Transverse colon (tissue), 4 donors: ENCODE data around the gene CACNA2D4. TPM values are rescaled to one million over a fixed set of nuclear protein-coding genes. Genes with fewer than 3 reads are reported as not detected.

Experiments used
- DNase-seq: peaks from one replicate; pipeline ENCODE4 v3.0.0-alpha.2; 2019
- H3K27ac ChIP-seq, 4 donors: fragments of 200-600 bp; sonication (generic); 2 replicates each; pipeline ENCODE4 v1.5.1; 2016 to 2018; ENCODE audit warnings: inconsistent platforms in 4 of 4
- H3K27me3 ChIP-seq: fragments of 200-600 bp; sonication (generic); 2 replicates; pipeline ENCODE4 v1.5.1; 2017; ENCODE audit warnings: inconsistent platforms
- H3K36me3 ChIP-seq, 4 donors: fragments of 200-600 bp; sonication (generic); 2 replicates each; pipeline ENCODE4 v1.5.1; 2017 to 2019; ENCODE audit warnings: inconsistent platforms in 4 of 4
- H3K4me1 ChIP-seq, 4 donors: fragments of 200-600 bp; sonication (generic); 2 replicates each; pipeline ENCODE4 v1.5.1; 2017 to 2020; ENCODE audit warnings: inconsistent platforms in 4 of 4
- H3K4me3 ChIP-seq, 4 donors: fragments of 200-600 bp; sonication (generic); 1 replicate in 1 of 4; 2 replicates in 3 of 4; pipeline versions ENCODE4 v1.5.1 to v1.6.1; 2017 to 2019; ENCODE audit warnings: inconsistent platforms in 4 of 4
- H3K9me3 ChIP-seq, 2 donors: fragments of 200-600 bp; sonication (generic); 2 replicates each; pipeline ENCODE4 v1.5.1; 2017 to 2019; ENCODE audit warnings: inconsistent platforms in 2 of 2
- CTCF ChIP-seq, 5 experiments: fragments of 200-600 bp in 3 of 5; fragments of 450-650 bp in 2 of 5; sonication (generic) in 3 of 5; IDR thresholded peaks; 1 replicate in 2 of 5; 2 replicates in 3 of 5; pipeline ENCODE4 v1.5.1; 2016 to 2017; ENCODE audit warnings: antibody characterized with exemption in 5 of 5, inconsistent platforms in 3 of 5, mild to moderate bottlenecking in 2 of 5, moderate library complexity in 1 of 5
- EP300 ChIP-seq: sonication (generic); formaldehyde crosslinking; IDR thresholded peaks from one replicate; pipeline ENCODE4 v1.6.1; 2017; ENCODE audit warnings: antibody characterized with exemption, low read depth
- POLR2A ChIP-seq: fragments of 450-650 bp; IDR thresholded peaks from one replicate; pipeline ENCODE4 v1.6.1; 2016; ENCODE audit warnings: antibody characterized with exemption, mild to moderate bottlenecking, moderate library complexity
- POLR2AphosphoS5 ChIP-seq, 3 donors: sonication (generic); formaldehyde crosslinking; IDR thresholded peaks; one replicate each; pipeline ENCODE4 v1.6.1; 2016; ENCODE audit warnings: antibody characterized with exemption in 3 of 3
- WGBS, 2 donors: methylation state at CpG; one replicate each; pipeline ENCODE4 v1.1.5; 2018; ENCODE audit warnings: low coverage in 1 of 2; 5-methylcytosine and 5-hydroxymethylcytosine counted together
- in situ Hi-C, 4 donors: fragments of 200-750 bp; cut with MboI; loops; one replicate each; pipeline versions ENCODE4 v1.15.0 to v1.15.1; 2017; ENCODE audit warnings: low sequenced_read_pairs in 3 of 4, low pct_ligation_motif_present in 1 of 4, low pct_unique_long_range_greater_than_20kb in 1 of 4
- intact Hi-C: fragments of 100-400 bp; cut with DNase I; formaldehyde crosslinking; loops from one replicate; pipeline ENCODE4 v1.15.1; 2023; ENCODE audit warnings: low total_unique reads
- total RNA-seq, 4 donors: library from RNA; depleted of rRNA; stranded (reverse); fragments of >200 nt; gene quantifications; one replicate each; pipeline ENCODE4 v1.1.0, GENCODE V29; 2016

CACNA2D4 gene
- total RNA-seq, 4 donors from 2014 or later = 6.5 to 22.8 (median 7.2) TPM; not detected in 1

- Histone ChIP-seq H3K9me3 (no peaks in the 10 kb centered on the region), H3K27me3 (peaks cover 3% of the 10 kb centered on the region), H3K36me3 (no peaks in the 10 kb centered on the region), H3K4me1 (no peaks in the 10 kb centered on the region), H3K27ac (no peak overlapping the region), H3K4me3 (no peak overlapping the region)
- no peak for TF ChIP-seq EP300
- no peak for TF ChIP-seq POLR2A
- TF ChIP-seq POLR2AphosphoS5 (IDR thresholded peaks at IDR 0.05) = no peak
- no peak for TF ChIP-seq CTCF (IDR thresholded peaks at IDR 0.05)
- in situ Hi-C loops (no loop called here), intact Hi-C loops (no loop called here)
- WGBS, 2 donors = 61 to 72% methylated on average over 6 to 7 of the region's 7 CpGs
- no peak for DNase-seq
These were observed 58.8 kb downstream of the CACNA2D4 start for GRCh38 chr12:1859643-1860042.

GRCh38 chr12:1858456-1858855, 60.0 kb downstream of the CACNA2D4 start:
- Histone ChIP-seq H3K27ac (no peak overlapping the region), H3K4me3 (no peak overlapping the region), H3K36me3 (no peaks in the 10 kb centered on the region), H3K4me1 (no peaks in the 10 kb centered on the region), H3K9me3 (no peaks in the 10 kb centered on the region), H3K27me3 (peaks cover 3% of the 10 kb centered on the region)
- DNase-seq = no peak
- TF ChIP-seq CTCF (IDR thresholded peaks at IDR 0.05) (no peak), POLR2AphosphoS5 (IDR thresholded peaks at IDR 0.05) (no peak), POLR2A (no peak), EP300 (no peak)
- intact Hi-C loops (no loop called here), in situ Hi-C loops (no loop called here)
- WGBS, 2 donors = 86 to 87% methylated on average over 4 to 11 of the region's 11 CpGs

- intact Hi-C loops (no loop called here), in situ Hi-C loops (no loop called here)
- TF ChIP-seq CTCF (IDR thresholded peaks at IDR 0.05) = no peak
- no peak for TF ChIP-seq EP300
- TF ChIP-seq POLR2A = no peak
- no peak for TF ChIP-seq POLR2AphosphoS5 (IDR thresholded peaks at IDR 0.05)
- Histone ChIP-seq H3K4me1 (no peaks in the 10 kb centered on the region), H3K27me3 (peaks cover 3% of the 10 kb centered on the region), H3K4me3 (no peak overlapping the region), H3K9me3 (no peaks in the 10 kb centered on the region), H3K36me3 (no peaks in the 10 kb centered on the region), H3K27ac (no peak overlapping the region)
- no peak for DNase-seq
- WGBS, 2 donors = 79 to 88% methylated on average over 2 to 7 of the region's 7 CpGs
These were observed 60.6 kb downstream of the CACNA2D4 start for GRCh38 chr12:1857821-1858220.

- 0 to 62% methylated on average over 1 to 2 of the region's 2 CpGs for WGBS, 2 donors
- H3K36me3 ChIP-seq = no peaks in the 10 kb centered on the region
- H3K27ac ChIP-seq = no peak overlapping the region
- intact Hi-C loops (no loop called here), in situ Hi-C loops (no loop called here)
- H3K4me1 ChIP-seq = no peaks in the 10 kb centered on the region
- no peak overlapping the region for H3K4me3 ChIP-seq
- TF ChIP-seq EP300 (no peak), POLR2AphosphoS5 (IDR thresholded peaks at IDR 0.05) (no peak), CTCF (IDR thresholded peaks at IDR 0.05) (no peak), POLR2A (no peak)
- DNase-seq = no peak
- no peaks in the 10 kb centered on the region for H3K9me3 ChIP-seq
- H3K27me3 ChIP-seq = peaks cover 3% of the 10 kb centered on the region
These were observed 61.4 kb downstream of the CACNA2D4 start for GRCh38 chr12:1857086-1857485.
